WERI-Rb-1 (cell line): Measurements from ENCODE around the gene PTPRCAP.
"Not testable (repeated sequence)": the region's sequence is repeated elsewhere in the genome, so short reads cannot be mapped to it uniquely, and the experiment has no call there.

ENCODE experiments used
- DNase-seq: peaks from one replicate; pipeline ENCODE4 v3.0.0-alpha.2; 2020
- H3K27ac ChIP-seq: fragments of 250-450 bp; sonication (Bioruptor Pico); 2 replicates; pipeline ENCODE4 v1.5.1; 2020; ENCODE audit warnings: mild to moderate bottlenecking, moderate library complexity
- H3K27me3 ChIP-seq: fragments of 250-450 bp; sonication (Bioruptor Pico); 2 replicates; pipeline ENCODE4 v1.5.1; 2021; ENCODE audit warnings: mild to moderate bottlenecking, low read depth, moderate library complexity; ENCODE audit not compliant: insufficient read depth, severe bottlenecking
- H3K36me3 ChIP-seq: fragments of 250-450 bp; sonication (Bioruptor Pico); 2 replicates; pipeline ENCODE4 v1.5.1; 2020; ENCODE audit warnings: mild to moderate bottlenecking, moderate library complexity
- H3K4me3 ChIP-seq: 2 replicates; pipeline ENCODE4 v1.5.1; 2011; ENCODE audit warnings: low read depth, mild to moderate bottlenecking, control low read depth, low read length
- H3K9me3 ChIP-seq: fragments of 250-450 bp; sonication (Bioruptor Pico); 2 replicates; pipeline ENCODE4 v1.5.1; 2021; ENCODE audit warnings: mild to moderate bottlenecking, moderate library complexity; ENCODE audit not compliant: severe bottlenecking
- CTCF ChIP-seq: IDR thresholded peaks from 2 replicates; pipeline ENCODE4 v1.5.1; 2011; ENCODE audit warnings: low read depth, mild to moderate bottlenecking, control low read depth, inconsistent platforms, low read length

The PTPRCAP gene

GRCh38 chr11:67429038-67429668 lies 8.3 kb downstream of the PTPRCAP start:
- Histone ChIP-seq H3K9me3 (no peaks in the 10 kb centered on the region), H3K27ac (peak overlapping the region; percentile 79; the same call in 1 of the 2 replicates), H3K36me3 (peaks cover 47% of the 10 kb centered on the region), H3K27me3 (no peaks in the 10 kb centered on the region), H3K4me3 (peak overlapping the region; percentile 81)
- TF ChIP-seq CTCF: no peak
- DNase-seq: no peak

GRCh38 chr11:67428052-67429001 lies 9.2 kb downstream of the PTPRCAP start, which contains the start of gene RPS6KB2:
RPS6KB2 (plus strand) TSS chr11:67428494; CDS start chr11:67428546, 52 bp downstream.
- Histone ChIP-seq H3K36me3 (peaks cover 38% of the 10 kb centered on the region), H3K9me3 (no peaks in the 10 kb centered on the region), H3K27ac (peak within 1 kb of the TSS; percentile 79), H3K27me3 (no peaks in the 10 kb centered on the region), H3K4me3 (peak within 1 kb of the TSS; percentile 81)
- TF ChIP-seq CTCF: no peak
- DNase-seq: peak; percentile 98

GRCh38 chr11:67427364-67427859 lies 10.1 kb downstream of the PTPRCAP start:
- not testable (repeated sequence) for H3K4me3 ChIP-seq, H3K27me3 ChIP-seq, DNase-seq, H3K9me3 ChIP-seq
- H3K36me3 ChIP-seq: peaks cover 29% of the 10 kb centered on the region
- peak overlapping the region; percentile 79; the same call in 1 of the 2 replicates for H3K27ac ChIP-seq

- H3K27ac ChIP-seq: peak overlapping the region; percentile 60
- no peaks in the 10 kb centered on the region for H3K36me3 ChIP-seq
- H3K27me3 ChIP-seq: no peaks in the 10 kb centered on the region
- DNase-seq: no peak
- TF ChIP-seq CTCF: no peak
- no peak overlapping the region for H3K4me3 ChIP-seq
- no peaks in the 10 kb centered on the region for H3K9me3 ChIP-seq
Measured at GRCh38 chr11:67423891-67424613, 13.4 kb downstream of the PTPRCAP start.

- Histone ChIP-seq H3K27me3 (no peaks in the 10 kb centered on the region), H3K9me3 (no peaks in the 10 kb centered on the region), H3K4me3 (no peak overlapping the region), H3K36me3 (no peaks in the 10 kb centered on the region), H3K27ac (no peak overlapping the region; the same call in 1 of the 2 replicates)
- no peak for DNase-seq
- no peak for TF ChIP-seq CTCF
Measured at GRCh38 chr11:67423466-67423865, 14.0 kb downstream of the PTPRCAP start.
